ENCODE measurements around the gene MED13L.

The MED13L gene

GRCh38 chr12:115957686-115958290, 319.7 kb downstream of the MED13L start:
- no peak for DNase-seq

GRCh38 chr12:115956659-115957058, 320.8 kb downstream of the MED13L start:
- no peak for DNase-seq

- no peak for DNase-seq
Observed at GRCh38 chr12:115956236-115956635, 321.3 kb downstream of the MED13L start.

- no peak for DNase-seq
Observed at GRCh38 chr12:115953450-115953849, 324.0 kb downstream of the MED13L start.

- no peak for DNase-seq
Observed at GRCh38 chr12:115953031-115953430, 324.5 kb downstream of the MED13L start.

GRCh38 chr12:115950959-115951358, 326.5 kb downstream of the MED13L start:
- no peak for DNase-seq

GRCh38 chr12:115949675-115950074, 327.8 kb downstream of the MED13L start:
- no peak for DNase-seq

- DNase-seq, result no peak
Observed at GRCh38 chr12:115947696-115948062, 329.8 kb downstream of the MED13L start.

GRCh38 chr12:115946867-115947695, 330.4 kb downstream of the MED13L start:
- no peak for DNase-seq

- no peak for DNase-seq
Observed at GRCh38 chr12:115946092-115946491, 331.4 kb downstream of the MED13L start.

- DNase-seq, result no peak
Observed at GRCh38 chr12:115945491-115945885, 332.0 kb downstream of the MED13L start.

- no peak for DNase-seq
Observed at GRCh38 chr12:115944837-115945490, 332.5 kb downstream of the MED13L start.

- DNase-seq, result no peak
Observed at GRCh38 chr12:115944392-115944742, 333.1 kb downstream of the MED13L start.

GRCh38 chr12:115943630-115944391, 333.7 kb downstream of the MED13L start:
- DNase-seq, result no peak

- DNase-seq, result no peak
Observed at GRCh38 chr12:115943310-115943629, 334.2 kb downstream of the MED13L start.

GRCh38 chr12:115942346-115942745, 335.1 kb downstream of the MED13L start:
- no peak for DNase-seq

- DNase-seq, result no peak
Observed at GRCh38 chr12:115941362-115941761, 336.1 kb downstream of the MED13L start.

- DNase-seq, result no peak
Observed at GRCh38 chr12:115938794-115939377, 338.6 kb downstream of the MED13L start.

- no peak for DNase-seq
Observed at GRCh38 chr12:115936997-115937916, 340.2 kb downstream of the MED13L start.

- no peak for DNase-seq
Observed at GRCh38 chr12:115934877-115935276, 342.6 kb downstream of the MED13L start.

GRCh38 chr12:115934046-115934445, 343.4 kb downstream of the MED13L start:
- DNase-seq, result no peak

GRCh38 chr12:115932066-115932465, 345.4 kb downstream of the MED13L start:
- no peak for DNase-seq
